ENCODE data around the gene MBD5.

DNA sequence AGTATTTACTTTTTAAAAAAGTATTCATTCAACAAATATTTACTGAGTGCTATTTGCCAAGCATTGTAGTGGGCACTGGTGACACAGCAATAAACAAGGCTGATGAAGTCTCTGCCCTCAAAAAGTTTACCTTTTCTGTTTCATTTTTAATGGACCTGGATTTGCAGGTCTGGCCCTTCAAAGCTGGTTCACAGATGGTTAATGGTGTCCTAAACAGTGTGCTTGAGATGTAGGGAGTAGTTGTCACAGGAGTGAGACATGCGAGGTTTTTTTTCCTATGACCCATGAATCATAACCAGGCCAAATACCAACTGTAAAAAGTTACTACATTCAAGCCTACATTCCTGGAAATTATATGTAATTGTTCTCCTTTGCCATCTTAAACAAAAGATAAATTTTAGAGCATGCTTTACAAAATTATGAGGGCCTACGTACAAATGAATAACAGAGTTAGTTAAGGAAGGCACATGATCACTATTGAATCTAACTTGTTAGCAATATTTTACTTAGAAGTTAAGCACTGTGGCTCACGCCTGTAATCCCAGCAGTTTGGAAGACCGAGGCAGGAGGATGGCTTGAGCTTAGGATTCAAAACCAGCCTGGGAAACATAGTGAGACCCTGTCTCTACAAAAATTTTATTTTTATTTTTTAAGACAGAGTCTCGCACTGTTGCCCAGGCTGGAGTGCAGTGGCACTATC lies 223.9 kb downstream of the MBD5 start:
- TF ChIP-seq CTCF (optimal IDR thresholded peaks at IDR 0.05 in 1 of 3, IDR thresholded peaks at IDR 0.05 in 1 of 3, conservative IDR thresholded peaks at IDR 0.05 in 1 of 3; ENCODE audit: extremely low read depth in 1 of 3, insufficient read depth in 2 of 3, low read length in 3 of 3) = no peak
- TF ChIP-seq EZH2 (IDR thresholded peaks at IDR 0.05; ENCODE audit: low read length) = no peak
